CD14-positive monocyte (primary cell): ENCODE results near the gene SH3RF3. TPM values are rescaled to one million over a fixed set of nuclear protein-coding genes. Genes with fewer than 3 reads are reported as not detected.
A peak's percentile ranks its signal among the peaks of the same experiment; 100 is the strongest.

Experiments used
- DNase-seq, 3 donors: peaks; one replicate each; pipeline ENCODE4 v3.0.0-alpha.2; 2011 to 2022
- H2AFZ ChIP-seq: 2 replicates; pipeline ENCODE4 v1.6.0; 2012; ENCODE audit warnings: mild to moderate bottlenecking, low read depth, low read length, inconsistent platforms; ENCODE audit not compliant: insufficient read depth, poor library complexity, severe bottlenecking
- H3K27ac ChIP-seq, 2 donors: 1 replicate in 1 of 2; 2 replicates in 1 of 2; pipeline ENCODE4 v1.5.1; 2012 to 2013; ENCODE audit warnings: low read length in 2 of 2, control low read depth in 1 of 2, inconsistent platforms in 1 of 2, low read depth in 1 of 2, mild to moderate bottlenecking in 1 of 2
- H3K27me3 ChIP-seq, 2 donors: one replicate each; pipeline versions ENCODE4 v1.6.0 to v1.6.1; 2011 to 2013; ENCODE audit warnings: low read length in 2 of 2; ENCODE audit not compliant: control insufficient read depth in 2 of 2, insufficient read depth in 2 of 2
- H3K36me3 ChIP-seq, 2 donors: replicated peaks in 1 of 2; 1 replicate in 1 of 2; 2 replicates in 1 of 2; pipeline versions ENCODE4 v1.5.1 to v1.6.1; 2012 to 2013; ENCODE audit warnings: low read length in 2 of 2, control low read depth in 1 of 2, inconsistent platforms in 1 of 2, mild to moderate bottlenecking in 1 of 2; ENCODE audit not compliant: insufficient read depth in 2 of 2, control insufficient read depth in 1 of 2
- H3K4me1 ChIP-seq, 2 donors: 1 replicate in 1 of 2; 2 replicates in 1 of 2; pipeline versions ENCODE4 v1.5.1 to v1.6.1; 2012 to 2013; ENCODE audit warnings: low read length in 2 of 2, control low read depth in 1 of 2, inconsistent platforms in 1 of 2, mild to moderate bottlenecking in 1 of 2, moderate library complexity in 1 of 2; ENCODE audit not compliant: insufficient read depth in 2 of 2, control insufficient read depth in 1 of 2
- H3K4me2 ChIP-seq: replicated peaks from 2 replicates; pipeline ENCODE3; 2012; ENCODE audit warnings: low read length, moderate library complexity, mild to moderate bottlenecking; ENCODE audit not compliant: poor library complexity, severe bottlenecking; ENCODE audit errors: extremely low read depth
- H3K4me3 ChIP-seq, 3 experiments: fragments of 200-600 bp in 1 of 3; sonication (generic) in 1 of 3; replicated peaks in 1 of 3; 1 replicate in 2 of 3; 2 replicates in 1 of 3; pipeline ENCODE4 v1.5.1; 2011 to 2013; ENCODE audit warnings: low read length in 3 of 3, mild to moderate bottlenecking in 3 of 3, control low read depth in 2 of 3, low read depth in 2 of 3, inconsistent platforms in 1 of 3, moderate library complexity in 1 of 3
- H3K79me2 ChIP-seq: 2 replicates; pipeline ENCODE4 v1.6.0; 2012; ENCODE audit warnings: mild to moderate bottlenecking, control low read depth, inconsistent platforms, low read length, moderate library complexity; ENCODE audit not compliant: insufficient read depth
- H3K9ac ChIP-seq: 2 replicates; pipeline ENCODE4 v1.6.0; 2017; ENCODE audit warnings: low read length, mild to moderate bottlenecking; ENCODE audit not compliant: insufficient read depth, poor library complexity, severe bottlenecking
- H3K9me3 ChIP-seq, 2 donors: replicated peaks in 1 of 2; 1 replicate in 1 of 2; 2 replicates in 1 of 2; pipeline versions ENCODE4 v1.5.1 to v1.6.1; 2012 to 2013; ENCODE audit warnings: low read length in 2 of 2, control low read depth in 1 of 2; ENCODE audit not compliant: control insufficient read depth in 1 of 2, insufficient read depth in 1 of 2
- H4K20me1 ChIP-seq: 2 replicates; pipeline ENCODE4 v1.6.0; 2012; ENCODE audit warnings: mild to moderate bottlenecking, low read length, control low read depth, moderate library complexity; ENCODE audit not compliant: insufficient read depth
- H3K27ac Mint-ChIP-seq, 7 donors: one replicate each; pipeline ENCODE4 v1.8.0; 2020; ENCODE audit warnings: mild to moderate bottlenecking in 7 of 7, mixed read lengths in 7 of 7, moderate library complexity in 6 of 7, inconsistent platforms in 2 of 7
- H3K27me3 Mint-ChIP-seq, 3 donors: one replicate each; pipeline ENCODE4 v1.8.0; 2021 to 2022; ENCODE audit warnings: low read depth in 3 of 3, mild to moderate bottlenecking in 3 of 3, mixed read lengths in 3 of 3, moderate library complexity in 3 of 3, inconsistent platforms in 1 of 3
- H3K36me3 Mint-ChIP-seq, 2 donors: one replicate each; pipeline ENCODE4 v1.8.0; 2020; ENCODE audit warnings: mixed read lengths in 2 of 2, inconsistent platforms in 1 of 2, mild to moderate bottlenecking in 1 of 2
- H3K4me1 Mint-ChIP-seq: one replicate; pipeline ENCODE4 v1.8.0; 2020; ENCODE audit warnings: mild to moderate bottlenecking, mixed read lengths
- H3K4me3 Mint-ChIP-seq, 2 donors: one replicate each; pipeline ENCODE4 v1.8.0; 2020; ENCODE audit warnings: mild to moderate bottlenecking in 2 of 2, mixed read lengths in 2 of 2, moderate library complexity in 1 of 2
- H3K9me3 Mint-ChIP-seq, 7 donors: one replicate each; pipeline ENCODE4 v1.8.0; 2020 to 2022; ENCODE audit warnings: mixed read lengths in 7 of 7, mild to moderate bottlenecking in 6 of 7, moderate library complexity in 6 of 7, inconsistent platforms in 2 of 7
- WGBS: methylation state at CpG from one replicate; pipeline ENCODE4 v1.1.5; 2013; ENCODE audit warnings: missing lambda C conversion rate; ENCODE audit not compliant: insufficient coverage; 5-methylcytosine and 5-hydroxymethylcytosine counted together
- intact Hi-C, 2 donors: fragments of 100-400 bp; cut with micrococcal nuclease; formaldehyde crosslinking; loops; one replicate each; pipeline versions ENCODE4 v1.15.0 to v1.15.1; 2023
- polyA plus RNA-seq, 3 donors: library from polyadenylated mRNA; depleted of rRNA in 1 of 3; unstranded in 2 of 3; stranded (reverse) in 1 of 3; fragments of 300-500 nt in 2 of 3; fragments of >200 nt in 1 of 3; fragmentation: Illumina TruSeq in 2 of 3; gene quantifications; 1 replicate in 2 of 3; 2 replicates in 1 of 3; pipeline ENCODE4 v1.2.3, GENCODE V29; 2012 to 2021
- TF ChIP-seq, protein P1 (sequence below): fragments of 200-600 bp; IDR thresholded peaks from one replicate; pipeline ENCODE4 v1.8.0; 2022; ENCODE audit warnings: antibody characterized with exemption, mild to moderate bottlenecking

The SH3RF3 gene
- polyA plus RNA-seq, 3 donors = 0.25 to 0.75 (median 0.34) TPM

DNA sequence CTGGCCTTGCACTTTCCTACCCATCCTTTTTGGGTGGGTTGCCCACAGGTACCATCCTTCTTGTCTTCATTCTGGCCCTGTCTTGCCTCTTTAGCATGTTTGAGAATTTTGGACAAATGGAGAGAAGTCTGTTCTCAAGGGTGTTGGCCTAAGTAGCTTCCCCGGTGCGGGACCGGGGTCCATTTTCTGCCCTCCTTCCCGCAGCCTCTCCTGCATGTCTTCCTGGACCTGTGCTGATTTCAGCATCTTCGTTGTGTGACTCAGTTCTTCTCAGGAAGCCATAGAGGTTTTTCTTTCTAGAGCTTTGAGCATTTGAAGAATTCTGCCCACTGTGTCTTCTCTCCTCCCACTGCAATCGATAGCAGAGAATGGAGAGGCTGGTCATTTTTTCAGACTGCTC is 172.7 kb downstream of the SH3RF3 start:
- Histone ChIP-seq H3K9ac (no peak overlapping the region), H4K20me1 (no peaks in the 10 kb centered on the region), H3K9me3 (no peaks in the 10 kb centered on the region), H3K4me3 (no peak overlapping the region), H3K4me2 (no peak overlapping the region), H3K27ac (no peak overlapping the region), H3K79me2 (no peaks in the 10 kb centered on the region), H3K27me3 (no peaks in the 10 kb centered on the region), H2AFZ (no peak overlapping the region), H3K36me3 (no peaks in the 10 kb centered on the region), H3K4me1 (peaks cover 6 to 8% of the 10 kb centered on the region in 2 donors)
- intact Hi-C loops = no loop called here
- 98% methylated on average over 5 of the region's 6 CpGs for WGBS
- TF ChIP-seq, protein P1, sequence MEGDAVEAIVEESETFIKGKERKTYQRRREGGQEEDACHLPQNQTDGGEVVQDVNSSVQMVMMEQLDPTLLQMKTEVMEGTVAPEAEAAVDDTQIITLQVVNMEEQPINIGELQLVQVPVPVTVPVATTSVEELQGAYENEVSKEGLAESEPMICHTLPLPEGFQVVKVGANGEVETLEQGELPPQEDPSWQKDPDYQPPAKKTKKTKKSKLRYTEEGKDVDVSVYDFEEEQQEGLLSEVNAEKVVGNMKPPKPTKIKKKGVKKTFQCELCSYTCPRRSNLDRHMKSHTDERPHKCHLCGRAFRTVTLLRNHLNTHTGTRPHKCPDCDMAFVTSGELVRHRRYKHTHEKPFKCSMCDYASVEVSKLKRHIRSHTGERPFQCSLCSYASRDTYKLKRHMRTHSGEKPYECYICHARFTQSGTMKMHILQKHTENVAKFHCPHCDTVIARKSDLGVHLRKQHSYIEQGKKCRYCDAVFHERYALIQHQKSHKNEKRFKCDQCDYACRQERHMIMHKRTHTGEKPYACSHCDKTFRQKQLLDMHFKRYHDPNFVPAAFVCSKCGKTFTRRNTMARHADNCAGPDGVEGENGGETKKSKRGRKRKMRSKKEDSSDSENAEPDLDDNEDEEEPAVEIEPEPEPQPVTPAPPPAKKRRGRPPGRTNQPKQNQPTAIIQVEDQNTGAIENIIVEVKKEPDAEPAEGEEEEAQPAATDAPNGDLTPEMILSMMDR = no peak
- DNase-seq = no peak
- Mint-ChIP-seq H3K36me3 (peaks cover 0 to 2% of the 10 kb centered on the region in 2 donors), H3K27ac (no peak overlapping the region), H3K4me3 (no peak overlapping the region), H3K27me3 (peaks cover 0 to 6% (median 6%) of the 10 kb centered on the region in 3 donors), H3K4me1 (peaks cover 12% of the 10 kb centered on the region), H3K9me3 (peaks cover 0 to 2% (median 0%) of the 10 kb centered on the region in 7 donors)

- WGBS = 92% methylated on average over 6 of the region's 6 CpGs
These were observed 173.3 kb downstream of the SH3RF3 start for GRCh38 chr2:109302319-109302718.

More at GRCh38 chr2:109302319-109302718, 173.3 kb downstream of the SH3RF3 start:
- no peak overlapping the region for H3K27ac ChIP-seq
- no peak overlapping the region for H3K9ac ChIP-seq
- H3K9me3 Mint-ChIP-seq = peaks cover 0 to 2% (median 0%) of the 10 kb centered on the region in 7 donors
- peaks cover 12% of the 10 kb centered on the region for H3K4me1 Mint-ChIP-seq
- TF ChIP-seq, protein P1 = no peak
- H4K20me1 ChIP-seq = no peaks in the 10 kb centered on the region
- no peaks in the 10 kb centered on the region for H3K79me2 ChIP-seq
- peaks cover 0 to 6% (median 6%) of the 10 kb centered on the region in 3 donors for H3K27me3 Mint-ChIP-seq
- peaks cover 6 to 8% of the 10 kb centered on the region in 2 donors for H3K4me1 ChIP-seq
- peaks cover 0 to 2% of the 10 kb centered on the region in 2 donors for H3K36me3 Mint-ChIP-seq
- no peak overlapping the region for H2AFZ ChIP-seq
- no peaks in the 10 kb centered on the region for H3K27me3 ChIP-seq
- H3K36me3 ChIP-seq = no peaks in the 10 kb centered on the region
- H3K4me3 Mint-ChIP-seq = no peak overlapping the region
- intact Hi-C loops = no loop called here
- peak overlapping the region in 1 of 7 donors; percentile 49 for H3K27ac Mint-ChIP-seq
- no peak overlapping the region for H3K4me3 ChIP-seq
- DNase-seq = no peak
- H3K9me3 ChIP-seq = no peaks in the 10 kb centered on the region
- H3K4me2 ChIP-seq = no peak overlapping the region
